Neural cell (in vitro differentiated cells): ENCODE measurements around the gene PDE1C.

ENCODE experiments used
- CTCF ChIP-seq: fragments of 450-650 bp; IDR thresholded peaks from 2 replicates; pipeline ENCODE4 v1.5.1; 2014; ENCODE audit warnings: antibody characterized with exemption, mild to moderate bottlenecking, moderate library complexity; ENCODE audit not compliant: poor library complexity, severe bottlenecking
- EP300 ChIP-seq: fragments of 450-650 bp; conservative IDR thresholded peaks from 2 replicates; pipeline ENCODE4 v1.6.1; 2014; ENCODE audit warnings: antibody characterized with exemption, mild to moderate bottlenecking, moderate library complexity; ENCODE audit not compliant: poor library complexity, severe bottlenecking
- POLR2AphosphoS5 ChIP-seq: IDR thresholded peaks from 2 replicates; pipeline ENCODE4 v1.6.1; 2012
- SMC3 ChIP-seq: fragments of 450-650 bp; conservative IDR thresholded peaks from 2 replicates; pipeline ENCODE4 v1.6.1; 2014; ENCODE audit warnings: antibody characterized with exemption, mild to moderate bottlenecking, moderate library complexity; ENCODE audit not compliant: poor library complexity
- TAF1 ChIP-seq: IDR thresholded peaks from 2 replicates; pipeline ENCODE4 v1.6.1; 2012; ENCODE audit warnings: low read depth

GRCh38 chr7:32117837-32118236 is 47.6 kb upstream of the PDE1C start:
- TF ChIP-seq CTCF (no peak), EP300 (no peak), POLR2AphosphoS5 (no peak), TAF1 (no peak), SMC3 (no peak)
